HG03064 (cell line): ENCODE results near the gene EVC.

ENCODE experiments used
- ATAC-seq: cut with Tn5 transposase; IDR thresholded peaks from one replicate; pipeline ENCODE4 v1.9.1; 2021; ENCODE audit warnings: low read depth; ENCODE audit not compliant: unreplicated experiment

EVC gene

DNA sequence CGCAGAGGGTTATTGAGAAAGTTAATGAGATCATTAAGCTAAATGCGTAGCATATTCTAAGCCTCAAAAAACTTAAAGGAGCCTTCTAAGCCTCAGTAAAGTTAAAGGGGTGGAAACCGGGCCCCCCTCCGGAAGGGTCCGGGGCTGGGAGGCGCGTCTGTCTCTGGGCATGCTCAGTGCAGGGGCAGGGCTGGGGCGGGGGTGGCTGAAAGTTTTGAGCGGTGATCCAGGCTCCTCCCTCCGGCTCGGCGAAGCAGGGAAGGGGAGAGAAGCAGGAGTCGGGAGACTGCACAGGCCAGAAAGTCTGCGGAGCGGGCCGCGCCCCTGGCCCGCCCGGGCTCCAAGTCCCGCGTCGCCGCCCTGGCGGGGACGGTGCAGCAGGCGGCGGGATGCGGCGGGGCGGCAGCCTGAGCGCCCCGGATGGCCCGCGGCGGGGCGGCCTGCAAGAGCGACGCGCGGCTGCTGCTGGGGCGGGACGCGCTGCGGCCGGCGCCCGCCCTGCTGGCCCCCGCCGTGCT is at the start of gene EVC:
Gene EVC, plus strand, starts transcription at position 241 of the 518 bp plus-strand sequence. Its CDS starts 180 bp downstream, at position 421.
- peak; percentile 49 for ATAC-seq

DNA sequence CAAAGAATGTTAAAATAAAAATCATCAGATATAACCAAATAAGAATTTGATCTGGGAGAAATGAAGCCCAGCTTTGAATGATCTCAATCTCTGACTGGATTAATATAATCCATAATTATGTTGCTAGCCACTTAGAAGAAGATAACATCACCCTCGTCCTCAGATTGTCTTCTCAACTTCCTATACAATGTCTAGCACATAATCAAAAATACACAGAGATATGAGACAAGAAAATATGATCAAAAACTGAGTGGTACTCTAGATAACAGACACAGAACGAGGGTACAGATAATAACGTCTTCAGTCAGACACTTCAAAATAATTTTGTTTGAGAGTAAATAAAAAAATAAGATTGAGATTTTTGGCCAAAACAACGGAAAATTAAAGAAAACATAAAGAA is 49.8 kb upstream of the EVC start:
- ATAC-seq: no peak

DNA sequence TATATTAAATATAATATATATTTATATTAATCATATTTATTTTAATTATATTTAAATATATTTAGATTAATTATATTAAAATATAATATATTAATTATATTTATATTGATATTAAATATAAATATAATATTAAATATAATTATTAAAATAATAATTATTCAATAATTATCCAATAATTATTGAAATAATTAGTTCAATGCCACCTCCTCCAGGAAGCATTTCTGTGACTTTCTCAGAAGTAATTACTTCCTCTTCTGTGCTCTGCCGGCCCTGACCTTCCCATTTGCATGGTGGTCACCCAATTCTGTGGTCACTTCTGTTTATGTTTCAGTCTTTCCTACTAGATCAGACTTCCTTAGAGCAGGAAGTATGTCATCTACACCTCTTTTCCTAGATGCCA is 48.4 kb upstream of the EVC start:
- no peak for ATAC-seq

DNA sequence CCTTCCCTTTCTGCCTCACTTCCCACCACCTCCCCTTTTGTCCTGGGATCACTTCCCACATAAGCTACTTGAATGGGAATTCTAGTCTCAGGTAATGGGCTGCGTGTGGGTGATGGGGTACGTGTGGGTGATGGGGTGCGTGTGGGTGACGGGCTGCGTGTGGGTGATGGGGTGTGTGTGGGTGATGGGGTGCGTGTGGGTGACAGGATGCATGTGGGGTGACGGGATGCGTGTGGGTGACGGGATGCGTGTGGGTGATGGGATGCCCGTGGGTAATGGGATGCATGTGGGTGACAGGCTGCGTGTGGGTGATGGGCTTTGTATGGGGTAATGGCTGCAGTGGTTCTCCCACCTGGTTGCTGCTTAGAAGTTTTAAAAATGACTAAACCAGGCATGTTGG is 46.2 kb upstream of the EVC start:
- no peak for ATAC-seq

DNA sequence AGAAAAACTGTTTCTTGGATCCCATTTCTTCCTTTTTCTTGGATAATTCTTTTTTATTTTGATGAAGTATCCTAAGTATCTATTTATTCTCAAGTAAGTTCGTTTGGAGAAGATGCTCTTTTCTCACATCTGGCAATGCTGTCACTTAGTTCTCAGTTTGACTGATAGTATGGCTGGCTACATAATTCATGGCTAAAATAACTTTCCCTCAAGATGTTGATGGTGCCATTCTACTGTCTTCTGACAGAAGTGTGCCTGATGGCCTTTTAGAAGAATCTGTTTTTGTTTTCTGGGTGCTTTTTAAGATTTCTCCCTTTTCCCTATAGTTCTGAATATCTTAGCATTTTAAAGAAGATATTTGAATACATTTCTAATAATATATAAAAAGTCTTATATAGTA is 44.3 kb upstream of the EVC start:
- ATAC-seq: no peak

DNA sequence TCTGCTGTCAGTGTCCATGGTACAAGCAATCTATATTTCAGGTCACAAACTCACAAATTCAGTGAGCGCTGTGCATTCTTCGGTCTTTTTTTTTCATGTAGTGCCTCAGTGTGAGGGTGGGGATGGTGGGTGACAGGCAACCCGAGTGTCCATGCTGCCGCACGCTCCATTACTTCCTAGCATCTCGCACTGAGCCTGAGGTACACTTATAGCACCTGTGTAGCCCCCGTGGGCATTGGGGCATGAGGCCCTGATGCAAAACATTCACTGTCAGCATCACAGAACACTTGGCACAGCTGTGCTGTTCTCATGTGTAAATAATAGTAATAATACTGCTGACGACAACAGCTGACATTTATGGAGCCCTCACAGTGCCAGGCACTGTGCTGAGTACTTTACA is 34.2 kb upstream of the EVC start:
- no peak for ATAC-seq

DNA sequence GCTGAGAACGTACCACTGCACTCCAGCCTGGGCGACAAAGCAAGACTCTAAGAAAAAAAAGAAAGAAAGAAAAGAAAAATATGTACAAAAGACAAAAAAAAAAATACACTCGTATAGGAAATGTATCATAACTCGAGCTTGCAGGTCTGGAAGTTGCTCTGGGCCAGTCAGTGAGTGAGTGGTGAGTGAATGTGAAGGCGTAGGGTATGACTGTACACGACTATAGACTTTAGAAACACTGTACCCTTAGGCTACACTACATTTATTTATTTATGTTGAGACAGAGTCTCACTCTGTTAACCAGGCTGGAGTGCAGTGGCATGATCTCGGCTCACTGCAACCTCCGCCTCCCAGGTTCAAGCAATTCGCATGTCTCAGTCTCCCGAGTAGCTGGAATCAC is 32.0 kb upstream of the EVC start:
- ATAC-seq: no peak

DNA sequence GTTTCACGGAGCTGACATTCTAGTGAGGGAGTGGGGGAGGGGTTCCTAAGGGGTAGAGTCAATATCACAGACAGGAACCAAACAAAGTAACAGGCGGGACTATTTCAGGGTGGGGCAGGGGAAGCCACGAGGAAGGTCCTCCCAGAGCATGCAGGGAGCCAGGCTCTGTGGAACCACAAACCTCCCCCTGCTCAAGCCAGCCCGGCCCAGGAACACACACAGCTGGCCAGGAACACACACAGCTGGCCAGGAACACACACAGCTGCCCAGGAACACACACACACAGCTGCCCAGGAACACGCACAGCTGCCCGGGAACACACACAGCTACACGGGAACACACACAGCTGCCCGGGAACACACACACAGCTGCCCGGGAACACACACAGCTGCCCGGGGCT is 27.4 kb upstream of the EVC start:
- no peak for ATAC-seq

DNA sequence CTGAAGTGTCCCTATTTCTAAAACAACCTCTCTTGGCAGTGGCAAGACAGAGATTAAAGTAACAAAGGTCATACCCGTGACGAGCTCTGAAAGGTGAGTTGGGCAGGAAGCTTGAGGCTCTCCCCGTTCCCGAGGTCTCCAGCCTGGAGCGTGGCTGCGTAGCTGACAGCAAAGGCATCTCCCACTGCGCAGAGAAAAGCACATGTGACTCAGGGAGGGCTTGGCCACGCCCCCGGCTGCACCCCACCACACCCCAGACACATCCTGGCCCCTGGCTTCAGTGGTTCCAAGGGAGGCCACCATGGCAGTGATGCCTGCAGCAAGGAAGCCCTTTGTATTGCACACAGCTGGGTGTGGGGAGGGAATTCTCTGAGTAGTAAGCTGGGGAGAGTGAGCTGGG is 25.7 kb upstream of the EVC start:
- no peak for ATAC-seq

DNA sequence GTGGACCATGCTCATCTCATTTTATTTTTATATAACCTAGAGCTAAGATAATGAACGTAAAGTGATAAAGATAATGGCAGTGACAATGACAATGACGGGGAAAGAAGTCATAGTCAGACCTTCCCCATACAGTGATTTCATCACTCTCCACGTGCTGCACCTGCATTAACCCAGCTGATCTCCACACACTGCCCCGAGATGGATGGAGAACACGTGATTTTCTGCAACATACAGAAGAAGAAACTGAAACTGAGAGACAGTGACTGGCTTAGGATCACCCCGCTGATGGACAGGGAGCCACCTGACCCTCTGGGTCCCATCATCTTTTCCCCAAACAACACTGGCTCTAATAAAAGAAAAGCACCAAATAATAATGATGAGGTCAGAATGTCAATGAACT is 24.7 kb upstream of the EVC start:
- no peak for ATAC-seq

DNA sequence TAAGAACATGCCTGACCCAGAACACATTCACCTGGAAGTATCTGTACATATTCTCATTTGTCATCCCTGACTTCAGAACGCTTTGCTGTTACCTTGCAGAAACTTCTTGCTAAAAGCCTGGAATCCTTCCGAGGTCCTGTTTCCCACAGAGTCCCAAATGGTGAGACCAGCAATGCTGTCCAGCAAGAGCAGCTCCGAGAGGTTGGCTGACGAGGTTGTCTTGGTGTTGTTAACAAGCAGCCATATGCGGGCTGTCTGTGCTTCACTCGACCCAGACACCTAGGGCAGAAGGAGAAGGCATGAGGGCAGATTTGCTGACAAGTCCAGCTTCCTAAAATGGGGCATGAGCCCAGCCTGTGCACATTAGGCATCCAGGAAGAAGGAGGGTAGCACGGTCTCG is 21.9 kb upstream of the EVC start:
- ATAC-seq: no peak

DNA sequence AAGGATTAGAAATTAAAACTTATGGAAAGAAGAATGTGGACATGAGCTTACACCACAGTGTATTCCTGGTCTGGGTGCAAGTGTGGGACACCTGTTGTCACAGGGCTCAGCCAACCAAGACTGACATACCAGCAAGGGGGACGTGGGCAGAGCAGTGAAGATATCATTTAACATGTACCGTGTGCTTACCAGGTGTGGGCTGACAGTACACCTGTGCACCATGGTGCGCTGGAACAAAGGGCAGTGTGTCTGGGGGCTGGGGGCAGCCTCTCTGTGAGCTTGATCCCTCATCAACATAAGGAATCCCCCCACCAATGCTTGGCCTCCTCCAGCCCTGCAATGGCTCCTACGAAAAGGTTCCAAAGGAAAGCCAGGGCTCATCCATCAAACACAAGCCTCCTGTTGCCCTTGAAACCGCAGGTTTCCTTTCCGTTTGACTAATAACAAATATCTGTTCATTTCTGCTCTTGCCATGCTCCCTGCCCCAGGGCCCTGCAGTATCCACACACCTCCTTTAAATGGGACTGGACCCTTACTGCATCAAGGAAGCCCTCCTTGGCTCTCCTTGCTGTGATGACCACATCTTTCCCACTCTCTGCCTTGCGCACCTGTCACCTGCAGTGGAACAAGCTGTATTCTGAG is 19.4 kb upstream of the EVC start:
- ATAC-seq: no peak

DNA sequence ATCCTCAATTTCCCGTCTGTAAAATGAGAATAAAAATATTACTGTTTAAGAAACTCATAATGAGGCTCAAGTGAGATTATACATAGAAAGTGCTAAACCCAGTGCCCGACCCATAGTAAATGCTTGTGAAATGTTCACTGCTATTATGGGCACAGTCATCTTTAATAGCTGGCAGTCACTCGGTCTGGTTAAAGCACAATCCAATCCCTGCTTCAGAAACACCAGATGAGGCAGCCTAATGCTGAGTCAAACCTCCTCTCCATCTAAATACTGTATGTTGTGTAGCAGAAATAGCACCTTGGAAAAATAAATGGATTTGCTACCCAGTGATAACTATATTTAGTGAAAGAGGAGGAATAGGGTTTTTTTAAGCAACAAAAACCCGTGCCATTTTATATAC is 17.1 kb upstream of the EVC start:
- no peak for ATAC-seq

DNA sequence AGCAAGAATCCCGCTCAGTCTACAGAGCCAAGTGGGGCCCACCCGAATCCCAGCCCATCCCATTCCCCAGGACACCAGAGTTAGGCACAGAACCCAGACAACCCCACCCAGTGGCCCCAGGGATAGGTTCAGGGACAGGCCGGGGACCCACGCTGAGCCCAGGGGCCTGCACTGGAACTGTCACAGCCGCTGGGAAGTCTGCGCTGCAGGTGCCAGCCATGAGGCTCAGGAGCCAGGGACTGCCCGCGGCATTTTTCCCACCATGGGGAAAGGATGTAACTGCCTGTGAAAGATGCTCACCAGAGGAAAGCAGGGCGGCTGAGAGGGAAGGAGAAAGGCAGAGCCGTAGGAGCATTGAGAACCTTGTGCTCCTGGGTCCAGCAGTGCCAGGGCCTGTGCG is 14.7 kb upstream of the EVC start:
- no peak for ATAC-seq

DNA sequence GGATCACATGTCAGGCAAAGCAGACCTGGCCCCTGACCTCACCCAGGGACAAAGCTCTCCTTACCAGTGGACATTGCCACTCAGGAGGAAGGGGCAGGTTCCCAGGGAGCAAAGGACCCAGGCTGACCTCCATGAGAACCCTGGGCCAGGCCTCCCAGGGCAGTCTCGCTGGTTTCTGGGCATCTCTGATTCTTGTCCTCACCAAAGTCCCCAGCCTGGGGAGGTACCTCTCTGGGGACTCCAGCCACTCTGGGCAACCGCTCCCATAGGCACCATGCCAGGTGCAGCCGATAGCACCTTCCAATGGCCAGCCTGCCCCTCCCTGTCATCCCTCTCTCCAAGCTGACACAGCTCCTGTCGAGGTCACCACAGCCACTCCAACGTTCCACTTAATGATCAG is 10.5 kb upstream of the EVC start:
- no peak for ATAC-seq

DNA sequence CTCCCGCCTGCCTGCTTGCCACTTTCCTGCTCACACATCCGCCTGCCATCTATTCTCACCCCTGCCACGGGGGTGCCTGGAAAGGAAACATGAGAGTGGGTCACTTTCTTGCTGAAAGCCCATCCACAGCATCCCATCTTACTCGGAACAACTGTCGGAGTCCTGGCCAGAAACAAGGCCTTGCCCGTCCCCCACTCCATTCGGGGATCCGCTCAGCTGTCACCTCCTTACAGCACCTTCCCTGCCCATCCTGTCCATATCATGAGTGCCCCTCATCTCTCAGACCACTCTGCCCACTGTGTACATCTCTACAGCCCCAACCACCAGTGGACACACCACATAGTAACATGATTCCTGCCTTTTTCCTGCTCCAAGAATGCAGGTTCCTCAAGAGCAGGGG is 9.0 kb upstream of the EVC start:
- no peak for ATAC-seq

DNA sequence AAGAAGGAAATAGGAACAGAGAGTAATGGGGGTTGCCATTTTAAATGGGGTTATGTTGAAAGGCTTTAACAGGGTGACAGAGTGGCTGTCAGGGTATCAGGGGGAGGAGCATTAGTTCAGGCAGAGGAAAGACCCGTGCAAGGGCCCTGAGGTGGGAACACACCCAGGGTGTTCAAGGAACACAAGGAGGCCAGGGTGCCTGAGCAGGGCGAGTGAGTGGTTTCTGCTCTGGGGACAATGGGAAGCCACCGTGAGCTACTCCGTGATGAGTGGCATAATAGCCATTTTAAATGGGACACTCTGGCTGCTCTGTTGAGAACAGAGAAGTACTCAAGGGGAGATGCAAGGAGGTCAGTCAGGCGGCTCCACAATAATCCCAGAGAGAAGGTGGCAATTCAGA is 7.2 kb upstream of the EVC start:
- no peak for ATAC-seq

DNA sequence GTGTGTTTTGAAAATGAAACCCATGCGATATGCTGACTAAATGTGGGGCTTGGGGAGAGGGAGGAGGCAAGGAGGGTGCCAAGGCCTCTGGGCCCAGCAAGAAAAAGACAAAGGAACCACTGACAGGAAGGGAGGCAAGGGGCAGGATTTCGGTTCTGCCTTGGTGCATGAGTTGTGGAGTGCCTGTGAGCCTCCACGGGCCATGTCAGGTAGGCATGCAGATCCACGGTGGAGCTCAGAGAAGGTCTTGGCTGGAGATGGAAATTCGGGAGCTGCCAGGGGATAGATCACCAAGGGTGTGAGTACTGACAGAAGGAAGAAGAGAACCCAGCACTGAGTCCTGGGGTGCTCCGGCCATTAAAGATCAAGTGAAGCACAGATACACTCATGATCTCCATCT is 6.7 kb upstream of the EVC start:
- no peak for ATAC-seq

DNA sequence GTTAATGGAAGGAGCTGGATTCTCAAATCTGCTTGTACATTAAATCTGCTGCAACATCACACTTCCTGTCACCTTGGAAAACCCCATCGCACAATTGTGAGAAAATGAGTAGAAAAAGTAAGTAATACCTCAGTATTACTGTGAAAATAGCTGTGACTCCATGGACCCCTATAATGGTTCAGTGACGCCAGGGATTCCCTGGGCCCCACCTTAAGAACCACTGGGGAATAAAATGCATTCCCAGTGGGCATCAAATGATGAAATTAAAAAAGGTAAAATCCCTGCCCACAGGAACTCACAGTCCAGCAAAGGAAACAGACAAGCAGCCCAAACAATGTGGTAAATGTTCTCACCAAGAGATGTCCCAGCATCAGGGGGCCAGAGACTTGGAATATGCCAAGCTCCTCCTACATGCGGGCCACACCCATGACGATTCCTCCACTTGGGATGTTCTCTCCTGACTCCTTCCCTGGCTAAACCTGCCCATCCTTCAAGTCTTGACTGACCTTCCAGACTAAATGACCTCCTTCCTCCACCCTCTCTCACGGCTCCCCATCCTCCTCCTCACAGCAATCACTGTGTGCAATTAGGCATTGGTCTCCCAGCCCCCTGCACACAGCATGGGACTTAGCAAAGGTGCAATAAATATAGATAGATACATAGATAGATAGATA is 5.2 kb upstream of the EVC start:
- no peak for ATAC-seq

DNA sequence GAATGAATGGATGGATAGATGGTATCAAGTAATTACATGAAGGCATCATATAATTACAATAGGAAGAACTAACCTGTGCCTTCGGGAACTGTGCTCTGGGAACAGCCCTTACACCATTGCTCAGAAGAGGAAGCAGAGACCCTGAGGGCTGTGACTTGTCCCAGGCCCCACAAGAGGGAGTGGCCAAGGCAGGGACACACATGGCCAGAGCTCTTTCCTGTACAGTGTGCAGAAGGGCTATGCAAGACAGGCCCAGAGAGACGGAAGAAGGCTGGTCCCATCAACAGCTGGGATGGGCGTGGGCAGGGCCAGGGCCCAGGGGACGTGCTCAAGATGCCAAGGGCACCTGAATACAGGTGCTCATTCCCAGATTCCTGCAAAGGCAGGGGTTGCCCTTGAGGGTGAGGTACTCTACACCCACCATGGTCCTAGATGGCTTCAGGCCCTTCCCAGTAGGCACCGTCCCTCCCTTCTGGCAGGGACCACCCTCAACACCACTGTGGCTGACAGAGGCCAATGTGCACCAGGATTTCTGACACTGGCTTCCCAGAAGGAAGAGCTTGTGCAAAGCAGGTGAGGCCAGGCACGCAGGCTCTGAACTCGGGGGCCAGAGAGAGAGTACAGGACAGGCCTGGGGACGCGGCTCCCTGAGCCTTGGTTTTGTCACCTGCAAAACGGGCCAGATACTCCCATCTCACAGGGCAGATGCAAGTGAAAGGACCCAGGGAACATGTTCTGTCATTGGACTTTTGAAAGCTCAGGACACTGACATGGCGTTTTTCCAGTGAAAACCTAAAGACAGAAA is 4.3 kb upstream of the EVC start:
- ATAC-seq: no peak

DNA sequence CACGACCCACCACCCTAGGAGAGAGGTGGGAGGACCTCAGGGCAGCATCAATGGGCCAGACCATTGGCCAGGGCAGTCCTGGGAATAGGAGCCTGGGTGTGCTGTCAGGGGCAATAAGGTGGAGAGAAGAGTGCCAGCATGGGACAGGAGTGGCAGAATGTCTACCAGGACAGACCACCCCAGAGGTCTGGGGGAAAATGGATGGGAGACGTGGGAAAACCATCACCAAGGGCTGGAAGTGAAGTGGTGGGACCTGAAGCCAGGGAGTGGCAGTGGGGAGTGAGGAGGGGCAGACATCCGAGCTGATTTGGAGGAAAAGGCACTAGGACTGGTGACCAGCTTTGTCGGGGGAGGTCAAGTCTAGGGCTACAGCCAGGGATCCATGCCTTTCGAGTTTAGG is 3.6 kb upstream of the EVC start:
- ATAC-seq: no peak
